ACHN (cell line): ENCODE data around the gene GRID1.

Source experiments
- DNase-seq: peaks from one replicate; pipeline ENCODE4 v3.0.0-alpha.2; 2015
- in situ Hi-C: cut with HindIII; loops from 2 replicates; pipeline ENCODE4 v1.10.0; 2017; ENCODE audit warnings: low sequenced_read_pairs, low pct_ligation_motif_present, low pct_unique_long_range_greater_than_20kb

Gene GRID1

DNA sequence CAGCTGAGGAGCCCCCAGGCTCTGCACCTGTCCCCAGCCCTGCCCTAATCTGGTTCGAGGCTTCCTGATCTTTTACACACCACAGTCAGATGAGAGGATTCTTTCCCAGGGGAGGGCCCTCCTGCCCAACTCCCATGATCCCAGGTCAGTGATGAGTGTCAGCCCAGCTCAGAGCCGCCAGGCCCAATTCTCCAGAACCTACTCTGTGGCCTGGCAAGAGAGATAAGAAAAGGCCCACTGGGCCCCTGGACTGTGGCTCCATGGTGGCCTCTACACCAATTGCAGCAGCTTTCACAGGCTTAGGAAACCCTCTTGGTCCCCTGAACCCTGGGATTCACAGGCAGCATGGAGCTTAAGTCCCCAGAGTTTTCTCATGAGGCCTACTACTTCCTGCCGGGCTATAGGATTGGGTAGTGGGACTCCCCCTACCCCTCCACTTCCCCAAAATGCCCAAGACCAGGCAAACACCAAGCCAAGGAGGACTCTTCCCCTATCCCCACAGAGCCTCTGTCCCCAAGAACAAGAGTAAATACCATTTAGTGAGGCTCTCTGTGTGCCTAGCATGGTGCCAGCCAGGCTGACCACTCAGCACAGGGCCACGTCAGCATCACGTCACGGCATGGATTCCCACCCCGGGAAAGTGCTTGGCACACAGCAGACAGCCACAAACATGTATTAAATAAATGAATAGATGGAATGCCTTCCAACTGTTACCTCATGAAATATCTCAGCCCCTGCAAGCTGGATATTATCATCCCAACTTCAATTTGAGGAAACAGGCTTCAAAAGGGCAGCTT lies 100.0 kb downstream of the GRID1 start:
- no peak for DNase-seq
- in situ Hi-C loops: no loop called here

DNA sequence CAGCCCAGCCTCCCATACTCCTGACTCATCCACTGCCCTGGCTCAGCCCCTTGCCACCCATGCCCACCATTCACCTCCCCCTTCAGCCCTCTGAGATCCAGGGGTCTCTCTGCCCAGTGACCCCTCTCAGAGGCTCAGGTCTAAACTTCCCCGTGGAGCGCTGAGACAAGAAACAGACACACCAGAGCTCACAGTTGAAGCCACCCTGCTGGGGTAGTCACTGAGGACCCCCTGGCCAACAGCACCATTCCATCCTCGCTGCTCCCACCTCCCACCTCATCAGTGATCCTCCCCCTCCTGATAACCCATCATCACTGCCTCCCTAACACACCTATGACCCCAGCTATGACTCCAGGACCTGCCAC lies 100.7 kb downstream of the GRID1 start:
- DNase-seq: no peak
- in situ Hi-C loops: no loop called here

DNA sequence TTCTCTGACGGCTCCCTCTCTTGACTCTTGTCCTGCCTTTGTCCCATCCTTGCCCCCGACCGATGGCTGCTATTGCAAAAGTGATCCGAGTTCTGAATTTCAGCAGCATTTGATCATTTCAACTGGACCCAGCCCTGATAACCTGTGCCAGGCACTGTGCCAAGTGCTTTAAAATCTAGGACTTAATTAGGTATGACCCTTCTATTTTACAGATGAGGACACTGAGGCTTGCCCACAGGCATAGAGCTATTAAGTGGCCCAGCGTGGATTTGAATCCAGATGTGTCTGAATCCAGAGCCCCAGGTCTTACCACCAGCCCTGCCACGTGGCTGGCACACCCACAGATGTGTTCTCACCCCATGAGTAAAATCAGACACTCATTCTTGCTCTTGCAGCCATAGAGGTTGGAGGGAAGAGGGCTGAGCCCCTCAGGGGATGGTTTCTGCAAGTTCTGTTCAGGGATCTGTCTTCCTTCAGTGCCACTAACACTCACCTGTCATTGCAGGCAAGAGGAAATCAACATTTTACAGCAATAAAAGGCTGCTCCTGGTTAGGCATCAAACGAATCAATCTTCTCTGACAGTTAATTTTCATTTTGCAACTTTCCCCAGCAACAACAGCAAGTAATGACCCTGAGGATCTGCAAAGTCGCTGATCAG lies 101.2 kb downstream of the GRID1 start:
- DNase-seq: no peak
- in situ Hi-C loops: no loop called here

DNA sequence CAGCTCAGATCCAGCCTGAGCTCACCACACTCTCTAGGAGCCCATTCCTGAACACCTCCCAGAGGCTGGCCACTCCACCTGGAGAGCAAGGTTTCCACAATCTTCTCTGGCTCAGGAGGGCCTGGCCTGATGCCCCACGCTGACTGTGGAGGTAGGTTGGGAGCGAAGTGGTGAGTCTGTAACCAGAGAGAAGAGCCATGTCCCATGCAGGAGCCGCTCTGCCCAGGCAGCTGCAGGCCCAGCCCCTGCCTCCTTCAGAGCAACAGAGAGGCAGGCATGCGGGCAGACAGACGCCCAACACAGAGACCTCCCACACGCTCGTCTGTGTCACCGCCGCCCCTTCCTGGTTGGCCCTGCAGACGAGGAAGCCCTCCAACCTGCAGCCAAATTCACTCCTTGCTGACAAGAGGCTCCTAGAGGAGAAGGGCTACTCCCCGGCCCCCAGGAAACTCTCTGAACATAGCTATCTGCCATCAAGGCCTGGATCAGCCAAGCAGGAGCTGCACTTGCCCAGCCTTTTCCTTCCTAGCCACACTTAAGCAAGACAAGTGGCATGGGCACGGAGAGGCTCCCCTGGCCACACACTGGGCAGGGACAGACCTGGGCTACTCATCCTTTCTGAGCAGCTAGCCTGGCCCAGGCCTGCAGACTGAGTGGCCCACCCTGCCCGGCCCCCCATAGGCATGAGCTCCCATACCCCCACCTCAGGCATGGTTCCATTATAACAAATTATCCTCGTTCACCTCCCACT lies 101.9 kb downstream of the GRID1 start:
- DNase-seq: no peak
- in situ Hi-C loops: no loop called here

DNA sequence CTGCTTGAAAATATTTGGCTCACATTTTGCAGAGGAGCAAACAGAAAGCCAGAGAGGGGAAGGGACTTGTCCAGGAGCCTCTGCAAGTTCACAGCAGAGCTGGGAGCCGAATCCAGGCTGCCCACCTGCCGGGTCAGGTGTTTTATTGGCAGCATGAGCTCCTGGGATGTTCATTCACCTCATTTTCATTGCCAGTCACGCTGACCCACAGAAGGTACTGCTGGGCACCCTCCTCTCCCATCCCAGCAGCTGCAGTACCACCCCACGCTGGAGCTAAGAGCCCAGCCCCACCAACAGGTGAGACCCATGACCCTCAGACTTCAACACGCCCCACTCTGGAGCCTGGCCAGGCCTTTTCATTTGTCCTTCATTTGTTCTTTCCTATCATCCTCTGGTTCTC lies 102.7 kb downstream of the GRID1 start:
- no peak for DNase-seq
- in situ Hi-C loops: no loop called here

DNA sequence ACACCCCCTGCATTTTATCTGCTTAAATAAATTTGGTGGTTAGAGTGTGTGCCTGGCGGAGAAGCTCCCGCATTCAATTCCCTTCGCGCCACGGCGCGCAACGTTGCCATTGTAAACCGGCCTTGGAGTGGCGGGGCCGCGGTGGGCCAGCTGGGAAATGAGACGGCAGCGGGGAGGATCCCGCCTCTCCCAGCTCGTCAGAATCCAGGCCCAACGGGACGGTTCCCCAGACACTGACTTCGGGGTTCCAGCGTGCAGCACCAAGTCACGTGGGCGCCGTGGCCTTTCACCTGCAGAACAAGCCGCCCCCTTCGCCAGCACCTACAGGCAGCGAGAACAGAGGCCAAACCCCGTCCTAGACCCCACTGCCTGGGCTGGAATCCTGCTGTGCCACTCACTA lies 103.4 kb downstream of the GRID1 start:
- no peak for DNase-seq
- in situ Hi-C loops: no loop called here

DNA sequence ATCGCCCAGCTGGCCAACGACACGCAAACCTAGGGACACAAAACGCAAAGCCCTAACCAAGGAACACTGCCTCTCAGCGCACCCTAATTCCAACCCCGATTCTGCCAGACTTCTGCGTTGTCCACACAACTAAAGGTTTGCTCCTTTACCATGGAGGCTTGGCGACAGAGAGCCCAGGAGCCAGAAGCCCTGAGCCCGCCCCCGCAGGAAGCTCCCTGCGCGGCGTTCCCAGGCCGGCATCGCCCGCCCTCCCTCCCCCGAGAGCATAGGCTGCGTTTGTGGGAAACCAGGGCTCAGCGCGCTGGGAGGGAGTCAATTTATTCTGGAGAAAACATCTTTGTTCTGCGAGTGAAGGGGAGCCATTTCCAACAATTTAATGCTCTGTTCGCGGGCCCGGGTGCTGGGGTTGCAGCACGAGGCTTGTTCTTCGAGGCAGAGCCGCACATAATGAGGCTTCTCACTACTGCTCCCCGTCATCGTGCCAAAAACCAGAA lies 103.9 kb downstream of the GRID1 start:
- in situ Hi-C loops: no loop called here

DNA sequence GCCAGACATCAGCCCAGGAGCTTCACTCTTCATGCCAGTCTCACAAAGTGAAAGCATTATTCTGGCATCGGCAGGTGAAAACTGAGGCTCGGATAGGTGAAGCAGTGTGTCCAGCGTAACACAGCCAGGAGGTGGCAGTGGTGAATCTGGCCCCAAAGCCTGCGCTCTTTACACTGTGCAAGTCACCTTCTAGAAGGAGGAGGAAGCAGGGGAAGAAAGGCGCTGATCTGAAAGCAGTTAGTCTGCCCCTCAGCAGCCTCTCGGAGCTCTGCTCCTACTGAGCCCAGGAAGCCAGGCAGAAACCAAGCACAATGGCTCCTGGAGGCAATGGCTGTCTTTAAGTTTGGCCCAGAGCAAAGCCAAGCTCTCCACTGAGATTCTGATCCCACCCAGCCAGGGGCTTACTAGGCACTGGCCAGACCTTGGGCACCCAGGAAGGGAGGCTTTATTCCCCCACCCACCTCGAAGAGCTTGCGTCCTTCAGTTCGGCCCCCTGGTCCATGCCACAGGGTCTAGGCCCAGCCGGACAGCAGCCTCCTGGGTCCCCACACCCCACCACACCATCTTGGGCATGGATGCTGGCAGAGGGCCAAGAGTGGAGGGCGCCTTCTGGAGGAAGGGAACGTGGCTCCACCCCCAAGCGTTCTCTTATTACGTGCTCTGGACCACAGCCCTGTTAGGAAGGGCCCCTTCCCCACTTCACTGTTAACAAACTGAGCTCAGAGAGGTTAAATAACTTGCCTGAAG lies 104.5 kb downstream of the GRID1 start:
- DNase-seq: peak; percentile 24
- in situ Hi-C loops: no loop called here

More for the DNA sequence above, 103.9 kb downstream of the GRID1 start:
- DNase-seq: no peak

DNA sequence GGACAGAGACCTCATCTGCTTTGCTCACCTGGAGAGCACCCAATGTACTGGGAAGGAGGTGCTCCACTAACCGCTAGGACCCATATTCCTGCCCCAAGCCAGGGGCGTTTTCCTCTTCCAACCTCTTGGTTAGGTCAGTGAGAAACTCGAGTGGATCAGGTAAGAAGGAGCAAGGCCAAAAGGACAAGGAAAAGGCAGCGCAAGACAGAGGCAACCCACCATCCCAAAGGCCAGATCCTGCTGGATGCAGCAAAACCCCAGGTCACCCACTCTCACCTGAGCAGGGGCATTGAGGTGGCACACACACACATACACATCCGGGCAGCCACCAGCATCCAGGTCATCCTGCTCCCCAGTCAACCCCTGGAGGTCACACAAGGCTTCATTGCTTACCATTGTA lies 105.1 kb downstream of the GRID1 start:
- DNase-seq: no peak
- in situ Hi-C loops: no loop called here

DNA sequence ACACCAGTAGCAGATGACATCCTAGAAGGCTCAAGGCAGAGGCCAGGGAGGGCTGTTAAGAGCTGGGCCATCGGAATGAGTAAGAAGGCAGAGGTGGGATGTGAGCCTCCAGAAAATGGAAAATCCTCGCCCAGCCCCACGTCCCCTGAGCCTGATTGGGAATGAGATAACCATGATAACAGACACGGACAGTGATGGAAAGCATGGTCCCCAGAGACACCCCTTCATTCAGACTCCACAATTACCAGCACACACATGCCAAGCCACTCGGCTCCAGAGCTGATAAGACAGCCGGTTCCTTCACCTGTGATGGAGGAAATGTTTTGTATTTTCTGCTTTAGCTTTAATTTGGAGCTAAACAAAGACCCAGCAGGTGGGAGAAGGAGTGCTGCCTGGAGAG lies 106.0 kb downstream of the GRID1 start:
- DNase-seq: no peak
- in situ Hi-C loops: no loop called here

DNA sequence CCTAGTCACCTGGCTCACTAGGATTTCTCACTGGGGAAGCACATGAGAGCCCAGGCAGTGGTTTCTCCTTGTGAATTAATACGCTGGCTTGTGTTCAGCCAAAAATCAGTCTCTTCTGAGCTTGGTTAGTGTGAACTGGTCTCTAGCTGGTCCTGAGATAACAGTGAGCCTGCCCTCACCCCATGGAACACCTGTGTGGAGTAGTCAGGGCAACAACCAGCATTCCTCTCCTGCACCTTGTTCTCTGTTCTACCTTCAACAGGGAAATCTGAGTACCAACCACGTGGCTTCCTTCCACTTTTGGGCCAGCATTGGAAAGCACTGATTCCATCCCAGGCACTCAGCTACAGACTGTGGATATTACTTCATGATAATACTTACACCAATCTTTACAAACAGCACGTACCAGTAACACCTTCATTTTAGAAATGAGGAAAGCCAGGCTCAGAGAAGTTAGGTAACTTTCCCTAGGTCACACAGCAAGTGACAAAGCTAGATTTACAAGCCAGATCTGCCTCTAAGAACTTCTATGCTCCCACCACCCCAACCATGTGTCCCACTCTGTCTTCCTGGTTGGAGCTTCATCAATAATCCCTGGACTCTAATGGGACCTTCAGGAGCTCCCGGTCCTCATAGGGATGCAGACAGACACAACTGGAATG lies 106.6 kb downstream of the GRID1 start:
- in situ Hi-C loops: no loop called here
- no peak for DNase-seq

DNA sequence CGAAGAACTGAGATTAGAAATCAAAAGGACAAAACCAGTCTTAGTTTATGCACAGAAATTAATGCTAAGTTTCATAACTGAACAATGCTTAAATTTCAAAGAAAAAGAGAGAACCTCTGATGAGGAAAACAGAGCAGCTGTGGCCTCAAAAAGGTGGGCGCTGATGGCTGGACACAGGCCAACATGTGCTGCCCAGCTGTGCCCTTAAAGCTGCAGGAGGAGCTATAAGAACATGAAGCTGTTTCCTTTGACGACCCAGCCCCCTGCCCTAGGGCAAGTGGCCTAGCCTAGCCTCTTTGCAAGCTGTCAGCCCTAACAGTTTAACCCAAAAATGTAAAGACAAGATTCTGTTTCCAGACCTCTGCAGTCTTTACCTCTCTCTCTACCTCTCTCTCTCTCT lies 107.7 kb downstream of the GRID1 start:
- DNase-seq: no peak
- in situ Hi-C loops: no loop called here

DNA sequence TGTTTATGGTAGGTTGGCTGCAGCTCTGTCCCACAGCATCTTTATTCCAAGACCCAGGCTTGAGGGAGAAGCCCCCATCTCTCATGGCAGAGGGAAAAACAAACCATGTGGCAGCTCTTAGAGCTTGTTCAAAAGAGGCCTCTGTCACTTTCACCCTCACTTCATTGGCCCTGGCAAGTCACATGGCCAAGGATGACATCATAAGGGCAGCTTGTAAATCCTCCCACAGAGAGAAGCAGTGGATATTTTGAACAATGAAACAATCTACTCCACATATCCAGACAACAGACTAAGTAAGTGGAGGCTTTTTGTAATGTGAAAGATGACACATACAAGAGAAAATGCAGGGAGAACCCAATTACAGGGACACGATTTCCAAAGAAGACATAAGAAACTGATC lies 108.1 kb downstream of the GRID1 start:
- in situ Hi-C loops: no loop called here

DNA sequence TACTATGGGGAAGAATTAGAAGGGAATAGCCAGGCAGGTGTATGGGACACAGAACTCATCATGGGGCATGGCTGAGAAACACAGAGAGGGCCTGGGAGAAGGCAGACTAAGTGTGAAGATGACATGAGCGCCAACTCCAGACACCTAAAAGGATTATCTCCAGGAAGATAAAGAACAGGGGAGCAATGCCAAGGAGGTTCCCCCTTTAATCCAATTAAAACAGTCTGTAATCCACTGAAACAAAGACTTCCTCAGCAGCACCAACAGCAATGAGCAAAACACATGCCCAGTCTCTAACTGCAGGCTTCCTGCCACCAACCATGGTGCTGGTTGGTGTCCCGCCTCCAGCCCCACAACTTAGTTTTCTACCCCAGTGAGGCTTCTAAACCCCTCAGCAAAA lies 108.9 kb downstream of the GRID1 start:
- in situ Hi-C loops: no loop called here
- no peak for DNase-seq

More for the DNA sequence above, 108.1 kb downstream of the GRID1 start:
- no peak for DNase-seq

DNA sequence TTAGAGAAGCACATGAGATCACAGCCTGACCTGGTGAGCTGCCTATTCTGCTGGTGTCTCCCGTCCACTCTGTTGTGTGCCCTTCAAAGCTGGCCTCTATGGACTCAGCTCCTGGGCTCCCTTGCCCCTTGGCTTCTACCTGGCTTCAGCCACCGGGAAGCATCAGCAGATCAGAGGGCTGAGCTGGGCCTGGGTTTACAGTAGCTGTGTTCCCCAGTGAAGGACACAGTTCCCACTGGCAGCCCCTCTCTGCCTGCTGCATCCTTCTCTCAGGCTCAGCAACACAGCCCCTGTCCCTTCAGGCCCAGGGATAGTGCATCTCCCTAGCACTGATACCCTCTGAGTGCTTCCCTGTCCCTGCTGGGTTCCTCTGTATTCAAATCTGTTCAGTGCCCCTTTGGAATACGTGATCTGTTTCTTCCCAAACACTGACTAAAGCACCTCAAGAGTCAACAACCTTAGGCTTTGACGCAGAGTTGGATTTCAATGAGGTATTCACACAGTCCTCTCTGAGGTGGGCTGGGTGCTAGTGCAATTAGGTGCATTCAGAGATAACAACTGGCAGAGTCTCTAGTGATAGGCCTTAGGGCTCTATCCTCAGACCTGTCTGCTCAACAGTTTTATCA lies 109.8 kb downstream of the GRID1 start:
- DNase-seq: no peak
- in situ Hi-C loops: no loop called here

DNA sequence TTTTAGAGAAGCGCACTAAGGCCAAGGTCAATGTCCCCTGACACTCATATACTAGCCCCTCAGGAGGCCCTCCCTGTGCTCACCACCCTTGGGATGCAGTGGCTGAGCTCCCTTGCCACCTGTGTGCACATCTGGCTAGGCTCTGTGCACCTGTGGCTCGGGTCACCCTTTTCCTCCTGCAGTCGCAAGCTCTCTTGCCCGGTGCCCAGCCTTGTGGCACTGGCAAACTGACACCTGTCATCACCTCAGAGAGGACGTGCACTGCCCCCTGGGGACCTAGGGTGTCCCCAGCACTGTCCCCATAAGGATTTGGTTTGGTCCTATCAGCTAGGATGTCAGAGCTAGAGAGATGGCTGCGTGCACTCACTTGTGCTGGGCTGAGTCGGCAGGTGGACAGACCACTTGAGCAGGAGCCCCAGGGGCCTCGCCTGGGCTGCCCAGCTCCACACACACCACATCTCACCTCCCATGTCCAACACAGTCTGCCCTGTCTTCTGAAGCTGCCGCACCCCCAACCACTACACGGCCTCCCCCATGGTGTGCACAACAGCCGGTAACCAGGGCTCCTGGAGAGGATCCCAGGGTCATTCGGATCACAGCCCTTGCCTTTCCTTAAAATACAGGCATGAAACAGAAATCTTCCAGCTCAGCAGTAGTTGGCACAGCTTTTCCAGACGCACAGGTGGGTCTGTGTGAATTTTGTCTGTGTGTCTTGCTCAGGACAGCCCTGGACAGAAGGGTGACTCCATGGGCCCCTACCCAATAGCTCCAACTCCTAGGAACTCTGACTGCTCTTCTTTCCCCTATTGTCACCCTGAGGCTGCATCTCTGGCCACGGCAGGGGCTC lies 111.0 kb downstream of the GRID1 start:
- in situ Hi-C loops: no loop called here
- no peak for DNase-seq

DNA sequence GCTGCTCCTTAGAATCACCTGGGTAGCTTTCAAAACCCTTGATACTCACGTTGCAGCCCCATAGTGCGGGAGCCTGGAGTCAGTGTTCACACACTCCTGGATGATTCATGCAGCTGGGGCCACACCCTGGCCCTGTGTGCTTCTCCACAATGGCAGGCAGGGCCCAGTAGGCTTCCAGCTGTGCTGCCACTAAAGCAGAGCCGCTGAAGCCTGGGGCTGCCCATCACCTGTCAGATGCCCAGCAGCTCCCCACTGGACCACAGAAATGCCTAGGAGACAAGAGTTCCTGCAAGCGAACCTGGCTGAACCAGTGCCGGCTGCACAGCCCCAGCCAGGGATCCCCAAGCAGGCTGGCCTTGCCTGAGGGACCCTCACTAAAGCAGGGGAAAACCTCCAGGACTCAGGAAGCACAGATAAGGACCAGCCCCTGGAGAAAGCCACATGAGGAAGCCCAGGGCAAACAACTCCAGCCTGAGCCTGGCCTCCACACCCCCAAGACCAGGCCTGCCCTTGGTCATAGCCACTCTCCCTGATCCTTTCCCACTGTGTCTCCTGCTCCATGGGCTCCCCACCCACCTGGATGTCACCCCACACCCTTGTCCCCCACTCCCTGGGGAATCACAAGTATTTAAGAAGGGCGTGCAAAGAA lies 111.9 kb downstream of the GRID1 start:
- DNase-seq: no peak
- in situ Hi-C loops: no loop called here
